GM18873 (cell line): ENCODE data around the gene CNPY3.

Experiments
- ATAC-seq: cut with Tn5 transposase; IDR thresholded peaks from one replicate; pipeline ENCODE4 v1.9.1; 2021; ENCODE audit warnings: mild to moderate bottlenecking, moderate library complexity, moderate number of reproducible peaks; ENCODE audit not compliant: unreplicated experiment, low FRiP score

CNPY3 gene

GRCh38 chr6:42958125-42958524, 28.8 kb downstream of the CNPY3 start:
- ATAC-seq = no peak

- no peak for ATAC-seq
Observed at GRCh38 chr6:42959917-42960242, 30.6 kb downstream of the CNPY3 start.

GRCh38 chr6:42960243-42961019, 31.2 kb downstream of the CNPY3 start, which contains the start of gene GNMT:
GNMT (plus strand) TSS chr6:42960754; CDS start chr6:42960768, 14 bp downstream.
- ATAC-seq = no peak

GRCh38 chr6:42961020-42961470, 31.8 kb downstream of the CNPY3 start:
- no peak for ATAC-seq

GRCh38 chr6:42962096-42962495, 32.8 kb downstream of the CNPY3 start:
- no peak for ATAC-seq

GRCh38 chr6:42962502-42963178, 33.4 kb downstream of the CNPY3 start:
- ATAC-seq = no peak

GRCh38 chr6:42963179-42963854, 34.0 kb downstream of the CNPY3 start:
- ATAC-seq = no peak

GRCh38 chr6:42963855-42964605, 34.8 kb downstream of the CNPY3 start:
- ATAC-seq = no peak

GRCh38 chr6:42966571-42966970, 37.3 kb downstream of the CNPY3 start:
- ATAC-seq = no peak

GRCh38 chr6:42967228-42967627, 37.9 kb downstream of the CNPY3 start:
- ATAC-seq = no peak

GRCh38 chr6:42968126-42968701, 38.9 kb downstream of the CNPY3 start:
- no peak for ATAC-seq

GRCh38 chr6:42968783-42969182, 39.5 kb downstream of the CNPY3 start:
- no peak for ATAC-seq

GRCh38 chr6:42969431-42969830, 40.2 kb downstream of the CNPY3 start:
- no peak for ATAC-seq

- ATAC-seq = no peak
Observed at GRCh38 chr6:42969934-42970333, 40.7 kb downstream of the CNPY3 start.

GRCh38 chr6:42970871-42971612, 41.8 kb downstream of the CNPY3 start:
- no peak for ATAC-seq

GRCh38 chr6:42971746-42972327, 42.6 kb downstream of the CNPY3 start:
- ATAC-seq = no peak

GRCh38 chr6:42973926-42974325, 44.6 kb downstream of the CNPY3 start:
- no peak for ATAC-seq

- no peak for ATAC-seq
Observed at GRCh38 chr6:42974919-42975505, 45.7 kb downstream of the CNPY3 start.

- ATAC-seq = no peak
Observed at GRCh38 chr6:42978487-42978838, 49.2 kb downstream of the CNPY3 start.
